Activated CD4-positive, alpha-beta T cell treated with anti-CD3 and anti-CD28 coated beads, Interleukin-2, amount 50 U/mL, for 48 hours (primary cell): Measurements from ENCODE around the gene REEP5.
"Not testable (repeated sequence)": the region's sequence is repeated elsewhere in the genome, so short reads cannot be mapped to it uniquely, and the experiment has no call there.

Experiments used
- DNase-seq, 2 experiments: peaks; one replicate each; pipeline ENCODE4 v3.0.0-alpha.2; 2020

The REEP5 gene

DNA sequence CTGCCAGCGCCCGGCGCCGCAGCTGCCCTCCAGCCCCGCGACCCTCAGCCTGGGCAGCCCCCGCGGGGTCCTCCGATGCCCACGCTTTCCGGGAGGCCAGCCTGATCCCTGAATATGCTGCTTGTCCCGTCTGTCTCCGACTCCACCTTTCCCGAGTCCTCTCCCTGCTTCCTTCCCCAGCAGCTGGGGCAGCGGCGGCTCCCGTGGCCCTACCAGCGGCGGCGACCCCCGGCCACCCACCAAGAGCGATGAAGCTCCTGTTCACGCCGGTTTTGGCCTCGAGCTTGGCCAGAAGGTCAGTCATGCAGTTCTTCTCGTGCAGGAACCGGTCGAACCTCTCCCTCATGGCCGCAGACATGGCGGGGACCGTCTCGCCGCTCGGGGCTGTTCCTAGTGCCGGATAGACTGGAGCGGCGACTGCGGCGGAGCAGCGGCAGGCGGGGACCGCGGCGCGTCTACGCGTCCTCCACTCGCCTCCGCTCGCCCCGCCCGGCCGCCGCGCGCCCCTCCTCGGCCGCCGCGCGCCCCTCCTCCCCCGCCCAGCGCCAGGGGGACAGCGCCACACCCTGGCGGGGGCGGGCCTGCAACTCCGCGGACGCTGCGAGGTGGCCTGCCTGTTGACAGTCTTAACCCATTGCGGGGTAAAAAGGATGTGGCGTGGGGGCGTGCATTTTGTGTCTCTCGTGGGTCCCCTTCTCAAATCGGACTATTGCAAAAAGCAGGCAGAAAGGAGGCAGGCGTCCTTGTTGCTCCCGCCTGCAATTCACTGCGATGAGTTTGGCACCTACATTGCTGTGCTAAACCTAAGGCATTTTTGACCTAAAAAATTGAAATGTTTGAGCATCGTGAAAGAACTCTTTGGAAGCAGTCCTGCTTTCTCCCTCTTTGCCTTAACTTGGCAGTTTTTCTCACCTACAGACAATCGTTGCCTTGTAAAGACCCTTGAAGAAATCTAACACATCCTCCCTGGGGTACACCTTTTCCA, at the start of gene REEP5:
Gene REEP5 (minus strand): TSS at position 395 of the 985 bp plus-strand sequence. CDS start 37 bp downstream, at position 358.
- peak; percentile 80 to 85 for DNase-seq

DNA sequence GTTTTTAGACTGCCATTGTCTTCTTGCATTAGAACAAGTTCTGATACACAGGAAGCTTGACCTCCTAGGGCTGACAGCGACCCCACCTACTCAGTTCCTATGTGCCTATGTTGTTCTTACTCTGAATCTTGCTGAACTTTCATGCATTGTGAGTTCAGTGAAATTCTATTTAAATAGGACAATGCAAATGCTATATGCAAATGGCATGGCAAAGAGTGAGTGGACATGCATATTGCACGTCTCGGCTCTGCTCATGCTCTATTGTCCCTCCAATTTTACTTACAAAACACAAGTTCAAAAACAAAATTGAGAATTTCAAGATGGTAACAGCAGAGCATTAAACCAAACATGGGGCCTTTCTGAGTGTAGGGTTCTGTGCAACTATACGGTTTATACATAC, 49.2 kb upstream of the REEP5 start:
- DNase-seq: no peak

DNA sequence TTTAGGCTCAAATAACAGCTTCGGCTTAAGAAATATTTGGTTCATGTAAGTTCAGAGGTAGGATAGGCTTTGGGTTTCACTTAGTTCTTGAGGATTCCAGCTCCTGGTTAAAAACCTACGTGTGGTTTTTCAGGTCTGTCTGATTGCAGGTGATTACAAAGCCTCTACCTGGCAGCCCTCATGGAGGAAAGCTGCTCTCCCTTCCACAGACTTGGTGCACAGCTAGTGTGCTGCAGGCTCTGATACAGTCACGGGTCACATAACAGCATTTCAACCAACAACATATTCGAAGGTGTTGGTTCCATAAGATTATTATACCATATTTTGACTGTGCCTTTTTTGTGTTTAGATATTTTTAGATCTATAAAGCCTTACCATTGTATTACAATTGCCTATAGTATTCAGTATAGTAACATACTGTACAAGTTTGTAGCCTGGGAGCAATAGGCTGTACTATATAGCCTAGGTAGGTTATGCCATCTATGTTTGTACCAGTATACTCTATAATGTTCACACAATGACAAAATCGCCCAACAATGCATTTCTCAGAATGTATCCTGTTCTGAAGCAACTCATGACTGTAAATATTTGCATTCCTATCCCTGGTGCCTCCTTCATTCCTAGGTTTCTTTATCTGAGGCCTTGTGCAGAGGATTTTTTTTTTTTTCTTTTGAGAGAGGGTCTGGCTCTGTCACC, 46.5 kb upstream of the REEP5 start:
- DNase-seq: no peak

DNA sequence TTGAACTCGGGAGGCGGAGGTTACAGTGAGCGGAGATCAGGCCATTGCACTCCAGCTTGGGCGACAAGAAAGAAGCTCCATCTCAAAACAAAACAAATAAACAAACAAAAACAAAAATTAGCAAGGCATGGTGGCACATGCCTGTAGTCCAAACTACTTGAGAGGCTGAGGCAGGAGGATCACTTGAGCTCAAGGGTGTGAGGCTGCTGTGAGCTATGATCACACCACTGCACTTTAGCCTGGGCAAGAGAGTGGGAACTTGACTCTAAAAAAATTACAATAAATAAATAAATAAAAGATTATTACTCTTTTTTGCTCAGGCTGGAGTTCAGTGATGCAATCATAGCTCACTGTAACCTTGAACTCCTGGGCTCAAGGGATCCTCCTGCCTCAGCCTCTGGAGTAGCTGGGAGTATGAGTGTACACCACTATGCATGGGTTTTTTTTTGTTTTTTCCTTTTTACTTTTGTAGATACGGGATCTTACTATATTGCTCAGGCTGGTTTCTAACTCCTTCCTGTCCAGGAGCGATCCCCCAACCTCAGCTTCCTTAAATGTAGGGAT, 45.6 kb upstream of the REEP5 start:
- no peak for DNase-seq

DNA sequence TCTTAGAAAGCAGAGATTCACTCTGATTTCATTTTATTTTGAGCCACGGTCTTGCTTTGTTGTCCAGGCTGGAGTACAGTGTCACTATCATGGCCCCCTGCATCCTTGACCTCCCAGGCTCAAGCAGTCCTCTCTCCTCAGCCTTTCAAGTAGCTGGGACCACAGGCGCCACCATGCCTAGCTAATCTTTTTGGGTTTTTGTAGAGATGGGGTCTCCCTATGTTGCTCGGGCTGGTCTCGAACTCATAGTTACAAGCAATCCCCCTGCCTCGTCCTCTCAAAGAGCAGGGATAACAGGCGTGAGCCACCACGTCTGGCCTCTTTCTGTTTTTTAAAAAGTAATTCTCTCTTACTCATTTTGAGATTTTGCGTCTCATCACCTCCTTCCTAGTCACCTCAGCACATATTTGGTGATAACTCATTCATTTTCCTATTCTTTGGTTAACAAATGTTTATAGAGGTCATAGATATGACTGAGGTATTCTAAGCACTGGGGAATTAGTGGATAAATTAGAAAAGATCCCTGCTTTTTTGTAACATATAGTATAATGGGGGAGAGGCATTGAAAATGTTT, 43.8 kb upstream of the REEP5 start:
- DNase-seq: peak; percentile 22 to 37

DNA sequence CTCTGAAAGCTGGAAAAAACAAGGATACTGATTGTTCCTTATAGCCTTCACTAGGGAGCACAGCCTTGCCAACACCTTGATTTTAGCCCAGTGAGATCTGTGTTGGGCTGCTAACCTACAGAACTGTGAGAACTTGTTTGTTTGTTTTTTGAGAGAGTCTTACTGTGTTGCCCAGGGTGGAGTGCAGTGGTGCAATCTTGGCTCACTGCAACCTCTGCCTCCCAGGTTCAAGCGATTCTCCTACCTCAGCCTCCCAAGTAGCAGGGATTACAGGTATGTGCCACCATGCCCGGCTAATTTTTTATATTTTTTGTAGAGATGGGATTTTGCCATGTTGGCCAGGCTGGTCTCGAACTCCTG, 41.3 kb upstream of the REEP5 start:
- not testable (repeated sequence) for DNase-seq

DNA sequence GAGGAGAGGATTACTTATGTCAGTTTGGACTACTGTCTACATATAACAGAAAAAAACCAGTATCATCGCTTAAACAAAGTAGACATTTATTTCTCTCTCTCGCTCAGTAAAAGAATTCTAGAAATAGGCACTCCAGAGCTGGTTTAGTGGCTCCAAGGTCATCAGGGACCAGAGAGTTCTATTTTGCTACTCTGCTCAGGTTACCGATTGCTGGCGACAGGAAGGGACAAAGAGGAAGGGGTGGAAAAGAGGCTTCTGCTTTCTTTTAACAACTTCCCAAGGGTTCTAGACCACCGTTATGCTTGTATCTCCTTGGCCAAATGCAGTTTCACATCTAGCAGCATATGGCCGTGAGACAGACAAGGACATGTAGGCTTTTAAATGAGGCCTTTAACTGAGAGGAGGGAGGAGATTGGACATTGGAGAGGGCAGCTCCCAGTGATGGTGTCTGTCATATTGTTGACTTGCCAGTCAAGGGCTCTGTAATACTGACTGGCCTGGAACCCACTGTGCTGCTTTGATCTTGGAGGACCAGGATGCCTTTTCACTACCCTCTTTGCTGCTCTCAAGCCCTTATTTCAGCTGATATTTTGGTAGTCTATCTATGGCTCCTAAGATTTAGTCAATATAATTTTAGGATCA, 39.0 kb upstream of the REEP5 start:
- DNase-seq: no peak

DNA sequence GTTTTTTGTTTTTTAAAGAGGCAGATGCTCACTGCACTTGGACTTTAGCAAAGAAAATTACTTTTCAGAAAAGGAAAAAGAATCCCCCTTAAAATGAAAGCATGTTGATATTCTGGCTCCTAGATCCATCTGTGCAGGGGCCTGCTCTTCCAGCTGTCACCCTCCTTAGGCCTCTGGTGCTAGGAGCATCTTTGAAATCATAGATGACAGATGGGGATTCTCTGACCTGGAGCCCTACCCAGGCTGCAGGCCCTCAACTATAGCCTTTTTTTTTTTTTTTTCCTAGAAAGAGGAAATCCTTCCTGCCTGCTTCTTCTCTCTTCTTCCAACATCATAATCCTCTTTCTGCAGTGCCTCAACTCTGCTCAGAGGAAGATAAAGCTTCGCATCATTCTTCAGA, 38.3 kb upstream of the REEP5 start:
- DNase-seq: no peak

DNA sequence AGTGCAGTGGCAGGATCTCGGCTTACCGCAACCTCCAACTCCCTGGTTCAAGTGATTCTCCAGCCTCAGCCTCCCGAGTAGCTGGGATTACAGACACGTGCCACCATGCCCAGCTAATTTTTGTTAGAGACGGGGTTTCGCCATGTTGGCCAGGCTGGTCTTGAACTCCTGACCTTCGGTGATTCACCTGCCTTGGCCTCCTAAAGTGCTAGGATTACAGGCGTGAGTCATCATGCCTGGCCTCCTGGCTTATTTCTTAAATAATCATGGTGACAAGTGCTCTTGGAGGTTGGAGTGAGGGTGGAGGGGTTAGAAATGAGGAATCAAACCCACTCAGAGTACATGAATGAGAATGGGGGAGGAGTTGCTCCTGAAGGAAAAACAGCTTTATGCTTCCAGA, 37.8 kb upstream of the REEP5 start:
- DNase-seq: not testable (repeated sequence)

DNA sequence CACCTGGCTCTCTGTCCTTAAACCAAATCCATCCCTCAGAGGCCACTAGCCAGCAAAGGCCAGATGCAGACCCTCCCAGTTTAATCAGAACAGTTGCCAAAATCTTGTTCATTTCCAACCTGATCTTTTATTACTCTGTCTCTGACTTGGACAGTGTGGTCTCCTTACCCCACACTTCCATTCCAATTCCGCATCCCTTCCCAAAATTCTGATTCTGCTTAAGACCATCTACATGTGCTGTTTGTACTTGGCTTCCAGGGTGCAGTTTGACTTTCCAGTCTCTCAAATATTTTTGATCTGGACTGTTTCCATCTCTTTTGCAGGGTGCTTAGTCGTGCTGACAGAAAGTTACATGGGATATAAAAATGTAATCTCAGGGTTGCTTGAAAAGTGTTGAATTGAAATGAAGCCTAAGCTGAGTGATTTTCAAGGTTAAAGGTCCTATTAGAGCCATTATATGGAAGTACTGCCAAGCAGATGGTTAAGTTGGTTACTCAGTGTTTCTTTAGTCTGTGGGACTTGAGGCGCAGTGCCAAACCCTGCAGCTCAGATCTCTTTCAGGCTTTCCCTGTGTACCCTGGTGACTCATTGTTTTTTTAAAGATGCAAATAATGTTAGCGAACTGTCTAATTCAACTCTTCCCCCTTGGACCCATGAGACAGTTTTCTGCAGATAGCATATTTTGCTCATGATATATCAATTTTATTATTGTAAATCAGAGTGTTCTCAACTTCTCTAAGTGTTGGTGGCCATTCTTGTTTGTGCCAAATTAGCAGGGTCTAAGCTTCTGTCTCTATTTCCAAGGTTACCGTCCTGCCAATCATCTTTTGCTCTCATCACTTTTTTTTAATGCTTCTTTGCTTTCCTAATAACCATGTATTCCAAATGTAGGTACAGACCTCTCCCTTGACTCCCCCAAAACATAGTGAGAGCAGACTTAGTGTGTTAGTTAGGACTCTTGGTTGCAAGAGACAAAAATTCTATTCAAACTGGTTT, 36.4 kb upstream of the REEP5 start:
- peak; percentile 26 to 35 for DNase-seq

DNA sequence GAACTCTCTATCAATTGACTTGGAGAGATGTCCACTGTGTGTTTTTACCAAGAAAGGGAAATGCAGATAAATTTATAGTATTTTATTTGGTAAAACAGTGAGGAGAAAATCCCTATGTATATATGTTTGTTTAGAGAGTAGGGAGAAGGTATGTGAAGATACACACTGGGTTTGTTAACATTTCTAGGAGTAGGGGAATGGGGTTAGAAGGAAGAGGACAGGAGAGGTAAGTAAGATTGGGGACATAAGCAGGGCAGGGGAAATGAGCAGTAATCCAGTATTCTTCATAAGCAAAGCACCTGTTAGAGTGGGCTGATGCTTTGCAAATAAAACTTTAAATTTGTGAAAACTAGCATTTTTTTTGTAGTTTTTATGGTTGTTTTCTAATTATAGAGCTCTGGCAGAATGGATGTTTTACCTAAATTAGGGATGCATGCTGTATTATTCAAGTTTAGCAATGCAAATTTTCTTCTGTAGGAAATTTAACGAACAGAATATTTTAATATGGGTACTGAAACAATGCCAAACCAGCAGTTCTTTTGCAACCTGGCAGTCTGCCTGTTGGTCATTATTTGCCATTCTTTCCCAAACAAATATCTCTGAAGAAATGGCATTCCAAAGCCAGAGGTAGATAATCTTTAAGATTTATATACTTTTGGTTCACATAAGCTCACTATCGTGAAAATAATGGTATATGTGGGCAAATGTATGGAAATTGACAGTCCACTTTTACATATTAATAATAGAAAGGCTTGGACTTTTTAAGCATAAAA, 35.2 kb upstream of the REEP5 start:
- no peak for DNase-seq

DNA sequence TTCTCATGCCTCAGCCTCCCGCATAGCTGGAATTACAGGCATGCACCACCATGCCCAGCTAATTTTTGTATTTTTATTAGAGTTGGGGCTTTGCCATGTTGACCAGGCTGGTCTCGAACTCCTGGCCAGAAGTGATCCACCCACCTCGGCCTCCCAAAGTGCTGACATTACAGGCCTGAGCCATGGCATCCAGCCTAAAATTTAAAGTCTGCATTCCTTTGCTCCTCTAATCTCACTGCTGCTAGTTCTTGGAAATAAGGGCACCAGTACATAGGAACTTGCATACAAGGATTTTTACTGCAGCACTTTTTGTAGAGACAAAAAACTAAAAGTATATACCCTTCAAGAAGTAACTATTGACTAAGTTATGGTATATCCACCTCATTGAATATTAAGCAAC, 34.6 kb upstream of the REEP5 start:
- no peak for DNase-seq

DNA sequence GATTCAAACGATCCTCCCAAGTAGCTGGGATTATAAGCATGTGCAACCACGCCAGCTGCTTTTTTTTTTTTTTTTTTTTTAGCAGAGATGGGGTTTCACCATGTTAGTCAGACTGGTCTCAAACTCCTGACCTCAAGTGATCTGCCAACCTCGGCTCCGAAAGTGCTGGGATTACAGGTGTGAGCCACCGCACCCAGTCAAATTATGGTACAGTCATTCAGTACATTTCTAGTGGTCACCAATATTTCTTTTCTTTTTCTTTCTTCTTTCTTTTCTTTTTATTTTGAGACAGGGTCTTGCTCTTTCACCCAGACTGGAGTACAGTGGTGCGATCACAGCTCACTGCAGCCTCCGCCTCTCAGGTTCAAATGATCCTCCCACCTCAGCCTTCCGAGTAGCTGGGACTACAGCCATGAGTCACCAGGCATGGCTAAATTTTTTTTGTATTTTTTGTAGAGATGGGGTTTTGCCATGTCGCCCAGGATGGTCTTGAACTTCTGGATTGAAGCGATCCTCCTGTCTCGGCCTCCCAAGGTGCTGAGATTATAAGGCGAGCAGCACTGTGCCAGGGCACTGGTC, 29.2 kb upstream of the REEP5 start:
- peak; percentile 46 to 63 for DNase-seq

DNA sequence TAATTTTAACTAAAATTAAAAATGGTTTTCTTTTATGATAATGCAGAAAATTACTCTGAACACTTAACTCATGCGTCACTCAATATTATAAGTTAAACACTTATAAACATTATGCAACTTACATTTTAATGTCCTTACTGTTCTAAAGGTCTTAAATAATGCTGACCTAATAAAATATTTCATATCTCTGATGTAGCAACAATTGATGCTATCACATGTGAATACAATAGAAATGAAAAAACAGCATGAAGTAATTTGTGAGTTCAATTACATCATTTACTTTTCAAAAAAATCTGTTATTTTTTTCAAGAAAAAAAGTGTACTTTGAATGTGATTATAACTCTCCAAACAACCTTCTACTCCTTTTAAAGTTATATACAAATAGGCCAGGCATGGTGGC, 26.4 kb upstream of the REEP5 start:
- DNase-seq: no peak

DNA sequence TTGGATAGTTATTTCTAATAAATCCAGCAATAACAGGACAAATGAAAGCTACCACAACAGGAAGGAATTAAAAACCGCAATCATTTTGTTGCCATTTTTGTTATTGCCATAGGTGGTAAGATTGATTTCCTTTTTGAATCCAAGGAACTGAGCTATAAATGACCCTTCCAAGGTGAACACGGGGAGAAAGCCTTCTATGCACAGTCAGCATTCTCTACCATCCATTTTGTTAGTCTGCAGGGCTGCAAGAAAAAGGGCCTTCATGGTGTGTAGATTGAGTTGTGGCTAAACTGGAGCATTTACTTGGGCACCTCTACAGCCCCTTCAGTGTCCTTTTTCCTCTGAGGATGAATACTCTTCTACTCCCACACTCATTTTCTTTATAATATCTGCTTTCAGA, 18.6 kb upstream of the REEP5 start:
- no peak for DNase-seq

DNA sequence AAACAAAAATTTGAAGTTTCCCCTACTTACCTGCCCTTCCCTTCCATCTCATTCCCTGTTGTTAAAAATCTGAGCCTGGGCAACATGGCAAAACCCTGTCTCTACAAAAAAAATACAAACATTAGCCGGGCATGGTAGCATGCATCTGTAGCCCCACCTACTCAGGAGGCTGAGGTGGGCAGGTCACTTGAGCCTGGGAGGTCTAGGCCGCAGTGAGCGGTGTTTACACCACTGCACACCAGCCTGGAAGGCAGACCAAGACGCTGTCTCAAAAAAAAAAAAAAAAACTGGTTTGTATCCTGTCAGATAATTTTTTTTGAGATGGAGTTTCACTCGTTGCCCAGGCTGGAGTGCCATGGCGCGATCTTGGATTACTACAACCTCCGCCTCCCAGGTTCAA, 16.3 kb upstream of the REEP5 start:
- no peak for DNase-seq

DNA sequence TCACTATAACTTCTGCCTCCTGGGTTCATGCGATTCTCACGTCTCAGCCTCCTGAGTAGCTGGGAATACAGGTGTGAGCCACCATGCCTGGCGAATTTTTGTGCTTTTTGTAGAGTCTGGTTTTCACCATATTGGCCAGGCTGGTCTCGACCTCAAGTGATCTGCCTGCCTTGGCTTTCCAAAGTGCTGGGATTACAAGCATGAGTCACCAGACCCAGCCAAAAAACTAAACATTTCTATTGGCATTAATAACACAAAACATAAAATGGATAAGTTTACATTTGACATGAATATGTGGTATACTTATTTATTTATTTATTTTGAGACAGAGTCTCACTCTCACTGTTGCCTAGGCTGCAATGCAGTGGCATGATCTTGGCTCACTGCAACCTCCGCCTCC, 13.6 kb upstream of the REEP5 start:
- DNase-seq: no peak

DNA sequence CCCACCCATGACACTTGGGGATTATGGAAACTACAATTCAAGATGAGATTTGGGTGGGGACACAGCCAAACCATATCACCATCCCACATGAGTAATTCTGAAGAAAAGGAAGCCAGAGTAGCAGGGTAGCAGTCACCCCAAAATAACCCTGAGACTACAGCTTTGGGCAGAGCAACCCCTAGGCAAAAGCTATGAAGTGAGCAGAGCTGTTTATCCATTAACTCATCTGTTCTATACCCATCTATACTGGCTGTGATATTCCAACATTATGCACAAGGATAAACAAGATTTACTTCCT, 12.3 kb upstream of the REEP5 start:
- DNase-seq: no peak

DNA sequence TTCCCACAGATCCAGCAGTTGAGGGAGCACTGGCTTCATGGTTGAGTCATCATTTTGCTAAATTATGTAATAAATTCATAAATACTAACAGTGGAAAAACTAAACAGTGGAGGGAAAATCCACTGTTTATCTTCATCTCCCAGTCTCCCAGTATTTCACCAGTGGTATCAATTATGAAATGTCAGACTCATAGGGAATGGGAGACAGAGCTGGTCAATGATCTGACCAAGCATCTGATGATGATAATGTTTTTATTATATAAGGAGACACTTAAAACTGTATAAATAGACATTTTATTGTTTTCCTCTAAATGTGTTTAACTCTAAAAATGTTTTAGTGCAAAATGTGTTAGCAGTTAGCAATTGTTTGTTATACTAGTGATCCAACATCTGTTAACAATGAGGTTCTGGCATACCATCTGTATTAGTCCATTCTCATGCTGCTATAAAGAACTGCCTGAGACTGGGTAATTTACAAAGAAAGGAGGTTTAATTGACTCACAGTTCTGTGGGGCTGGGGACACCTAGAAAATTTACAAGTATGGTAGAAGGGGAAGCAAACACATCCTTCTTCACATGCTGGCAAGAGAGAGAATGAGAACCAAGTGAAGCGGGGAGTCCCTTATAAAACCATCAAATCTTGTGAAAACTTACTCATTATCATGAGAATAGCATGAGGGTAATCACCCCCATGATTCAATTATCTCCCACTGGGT, 11.8 kb upstream of the REEP5 start:
- DNase-seq: no peak

DNA sequence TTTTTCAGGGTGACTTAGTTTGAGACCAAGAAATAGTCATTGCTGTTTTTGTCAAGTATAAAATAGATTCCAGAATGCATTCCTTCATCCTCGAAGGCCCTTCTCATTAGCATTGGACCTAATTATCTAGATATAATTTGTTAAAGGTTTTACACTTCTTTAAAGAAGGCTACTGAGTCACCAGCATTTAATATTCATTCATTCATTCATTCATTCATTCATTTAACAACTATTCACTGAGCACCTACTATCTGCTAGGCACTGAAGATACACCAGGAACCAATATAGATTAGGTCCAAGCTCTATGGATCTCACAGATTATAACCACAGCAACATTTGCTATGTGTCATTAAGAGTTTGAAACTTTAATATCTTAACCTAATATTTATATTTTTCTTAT, 11.1 kb upstream of the REEP5 start:
- no peak for DNase-seq
